GM12878 (cell line): Measurements from ENCODE around the gene HERC6. TPM values are rescaled to one million over a fixed set of nuclear protein-coding genes. Genes with fewer than 3 reads are reported as not detected.
A peak's percentile ranks its signal among the peaks of the same experiment; 100 is the strongest.

ENCODE experiments used
- ATAC-seq: fragments of 200-7000 bp; cut with Tn5 transposase; 3 replicates; pipeline ENCODE4 v1.9.1; 2020; ENCODE audit warnings: mild to moderate bottlenecking, moderate library complexity
- BruUV-seq: library from RNA; stranded (reverse); fragments of 400-500 nt; replicated peaks from 2 replicates; lab custom pipeline; 2021; lab: Mats Ljungman, UMichigan
- CTCF ChIA-PET: fragments of 300-600 bp; sonication (Branson Sonifier 250); formaldehyde crosslinking; extraction: SDS; loops from one replicate; lab custom pipeline; 2021; ENCODE audit warnings: inconsistent platforms; lab: Yijun Ruan, JAX
- POLR2A ChIA-PET: fragments of 350-600 bp; formaldehyde crosslinking; extraction: SDS; loops from one replicate; lab custom pipeline; 2021; ENCODE audit warnings: inconsistent platforms; lab: Charles Lee
- RAD21 ChIA-PET: fragments of 300-600 bp; sonication (Branson Sonifier 250); formaldehyde crosslinking; loops from one replicate; lab custom pipeline; 2023; ENCODE audit warnings: antibody characterized with exemption; ENCODE audit not compliant: unreplicated experiment; lab: Charles Lee
- SMC1A ChIA-PET: fragments of 300-600 bp; sonication (Branson Sonifier 250); formaldehyde crosslinking; loops from one replicate; lab custom pipeline; 2023; ENCODE audit not compliant: unreplicated experiment, uncharacterized antibody; lab: Charles Lee
- DNase-seq: peaks from one replicate; pipeline ENCODE4 v3.0.0-alpha.2; 2011; ENCODE audit warnings: low read depth, low spot score
- FAIRE-seq: peaks from 3 replicates; lab custom pipeline; 2011; peaks lifted over from hg19 to GRCh38; lab: Jason Lieb, UNC
- H2AFZ ChIP-seq: 2 replicates; pipeline ENCODE4 v1.6.0; 2011; ENCODE audit warnings: low read depth, low read length, control low read depth; ENCODE audit not compliant: control insufficient read depth
- H3K27ac ChIP-seq: 2 replicates; pipeline ENCODE4 v1.5.1; 2011; ENCODE audit warnings: control low read depth; ENCODE audit not compliant: control insufficient read depth, insufficient read depth
- H3K27me3 ChIP-seq, 2 experiments: replicated peaks in 1 of 2; 2 replicates each; pipeline versions ENCODE4 v1.6.0 to v1.6.1; 2011; ENCODE audit warnings: low read length in 1 of 2; ENCODE audit not compliant: control insufficient read depth in 2 of 2, insufficient read depth in 2 of 2
- H3K36me3 ChIP-seq, 2 experiments: 2 replicates each; pipeline ENCODE4 v1.5.1; 2011; ENCODE audit warnings: low read length in 1 of 2; ENCODE audit not compliant: control insufficient read depth in 2 of 2, insufficient read depth in 2 of 2
- H3K4me1 ChIP-seq: 2 replicates; pipeline ENCODE4 v1.6.1; 2011; ENCODE audit warnings: mild to moderate bottlenecking, low read length, moderate library complexity, mixed read lengths; ENCODE audit not compliant: control insufficient read depth, insufficient read depth
- H3K4me2 ChIP-seq: 2 replicates; pipeline ENCODE4 v1.6.0; 2011; ENCODE audit warnings: control low read depth; ENCODE audit not compliant: control insufficient read depth, insufficient read depth
- H3K4me3 ChIP-seq: fragments of 200-600 bp; sonication (generic); 2 replicates; pipeline ENCODE4 v1.5.1; 2016
- H3K79me2 ChIP-seq: 2 replicates; pipeline ENCODE4 v1.6.0; 2011; ENCODE audit warnings: low read length; ENCODE audit not compliant: control insufficient read depth, insufficient read depth
- H3K9ac ChIP-seq: 2 replicates; pipeline ENCODE4 v1.8.0; 2011; ENCODE audit warnings: low read length, control low read depth, mixed read lengths; ENCODE audit not compliant: control insufficient read depth, insufficient read depth
- H3K9me3 ChIP-seq: replicated peaks from 3 replicates; pipeline ENCODE4 v1.5.1; 2011; ENCODE audit warnings: mild to moderate bottlenecking, low read length; ENCODE audit not compliant: control insufficient read depth, insufficient read depth
- H4K20me1 ChIP-seq: 2 replicates; pipeline ENCODE4 v1.6.0; 2011; ENCODE audit not compliant: control insufficient read depth, insufficient read depth
- EED ChIP-seq: sonication (generic); IDR thresholded peaks from 2 replicates; pipeline ENCODE4 v1.6.1; 2016; ENCODE audit warnings: antibody characterized with exemption, low read depth
- FOS ChIP-seq: IDR thresholded peaks from 3 replicates; pipeline ENCODE4 v1.6.1; 2011; ENCODE audit warnings: borderline replicate concordance; ENCODE audit not compliant: insufficient read length; ENCODE audit errors: extremely low read depth
- FOXK2 ChIP-seq: fragments of 450-650 bp; IDR thresholded peaks from 2 replicates; pipeline ENCODE4 v1.6.1; 2017; ENCODE audit warnings: mild to moderate bottlenecking, moderate library complexity
- HDGF ChIP-seq: fragments of 450-650 bp; IDR thresholded peaks from 2 replicates; pipeline ENCODE4 v1.6.1; 2016; ENCODE audit warnings: antibody characterized with exemption
- IRF5 ChIP-seq: fragments of 450-650 bp; IDR thresholded peaks from 2 replicates; pipeline ENCODE4 v1.6.1; 2017; ENCODE audit warnings: borderline replicate concordance
- PAX8 ChIP-seq: fragments of 450-650 bp; IDR thresholded peaks from 2 replicates; pipeline ENCODE4 v1.6.1; 2017; ENCODE audit warnings: mild to moderate bottlenecking, moderate library complexity
- STAT3 ChIP-seq: IDR thresholded peaks from 2 replicates; pipeline ENCODE4 v1.6.1; 2011; ENCODE audit warnings: low read depth, low read length, improper control_type of control experiment
- TBL1XR1 ChIP-seq: IDR thresholded peaks from 2 replicates; pipeline ENCODE4 v1.6.1; 2012; ENCODE audit warnings: low read depth, low read length, improper control_type of control experiment
- USF1 ChIP-seq: IDR thresholded peaks from 2 replicates; pipeline ENCODE4 v1.6.1; 2011; ENCODE audit warnings: borderline replicate concordance, low read depth, mild to moderate bottlenecking, moderate library complexity, mixed read lengths, low read length; ENCODE audit not compliant: insufficient read depth; ENCODE audit errors: extremely low read length
- YY1 ChIP-seq: IDR thresholded peaks from 2 replicates; pipeline ENCODE4 v1.6.1; 2011; ENCODE audit warnings: low read depth, mild to moderate bottlenecking, low read length
- ZNF592 ChIP-seq: fragments of 450-650 bp; IDR thresholded peaks from 2 replicates; pipeline ENCODE4 v1.6.1; 2017; ENCODE audit warnings: mild to moderate bottlenecking, moderate library complexity
- WGBS: methylation state at CpG from one replicate; pipeline ENCODE4 v1.1.6; 2016; ENCODE audit warnings: low lambda C conversion rate; ENCODE audit not compliant: insufficient replicate concordance, insufficient coverage; ENCODE audit errors: missing lambda C conversion rate; 5-methylcytosine and 5-hydroxymethylcytosine counted together
- in situ Hi-C: fragments of 300-500 bp; cut with MboI; formaldehyde crosslinking; loops from 9 replicates; pipeline ENCODE4 v1.14.3; 2018; ENCODE audit warnings: mixed read lengths
- intact Hi-C: fragments of 100-400 bp; cut with micrococcal nuclease; formaldehyde crosslinking; loops from one replicate; pipeline ENCODE4 v1.14.2; 2022; ENCODE audit not compliant: unreplicated experiment
- polyA plus RNA-seq, 11 experiments: library from polyadenylated mRNA; depleted of rRNA in 4 of 11; unstranded in 6 of 11; stranded (reverse) in 5 of 11; fragments of >200 nt; fragmentation: Nextera tagmentation in 4 of 11; fragmentation: Illumina TruSeq in 1 of 11; extraction: Ambion mirVana in 4 of 11; extraction: Trizol in 1 of 11; gene quantifications; 1 replicate in 1 of 11; 2 replicates in 10 of 11; pipeline versions ENCODE4 v1.2.1 to v1.2.3, GENCODE V29; 2011 to 2016; ENCODE audit warnings: inconsistent platforms in 2 of 11, missing spikeins in 2 of 11, low read depth in 1 of 11
- total RNA-seq, 4 experiments: library from RNA; depleted of rRNA in 3 of 4; stranded (reverse); fragments of >200 nt in 3 of 4; fragmentation: Illumina TruSeq in 1 of 4; extraction: Trizol in 1 of 4; gene quantifications; 2 replicates each; pipeline versions ENCODE4 v1.2.1 to v1.2.3, GENCODE V29; 2013 to 2021
- TF ChIP-seq, protein P1 (sequence below): IDR thresholded peaks from 2 replicates; pipeline ENCODE4 v1.6.1; 2012; ENCODE audit warnings: improper control_type of control experiment, low read depth, low read length; ENCODE audit not compliant: insufficient replicate concordance

The HERC6 gene
- total and polyA plus RNA-seq, 10 of the 15 experiments (the other 5 are each of a cell fraction or from before 2014, with no cell fraction given): 1.7 to 26.4 (median 5.9) TPM

GRCh38 chr4:88435987-88436693, 57.5 kb downstream of the HERC6 start:
- Histone ChIP-seq H3K9me3 (no peaks in the 10 kb centered on the region; the same call in 2 of the 3 replicates), H3K4me2 (no peak overlapping the region), H2AFZ (no peak overlapping the region), H3K9ac (no peak overlapping the region), H4K20me1 (no peaks in the 10 kb centered on the region), H3K4me3 (no peak overlapping the region), H3K79me2 (no peaks in the 10 kb centered on the region), H3K36me3 (peaks cover 0 to 8% of the 10 kb centered on the region in 2 experiments; a peak in 2 of 4 replicates), H3K27ac (no peak overlapping the region), H3K4me1 (no peaks in the 10 kb centered on the region), H3K27me3 (no peaks in the 10 kb centered on the region)
- SMC1A ChIA-PET: no interaction called here
- POLR2A ChIA-PET: interaction anchor here (1.1 kb wide), 2 partner anchors 8 to 19 kb away, joined by 3 read pairs; no protein-coding TSS in a partner anchor
- RAD21 ChIA-PET: no interaction called here
- BruUV-seq: no TSS peak
- ATAC-seq: no peak
- in situ Hi-C loops: no loop called here
- intact Hi-C loops: no loop called here
- CTCF ChIA-PET: interaction anchor here (1.2 kb wide), 1 partner anchor 8 kb away, joined by 3 read pairs; no protein-coding TSS in a partner anchor
- 93% methylated on average over 1 of the region's 1 CpG for WGBS
- no peak for DNase-seq
- FAIRE-seq: peak; percentile 57
- TF ChIP-seq TBL1XR1: no peak
- TF ChIP-seq STAT3: no peak
- no peak for TF ChIP-seq HDGF
- TF ChIP-seq, protein P1, sequence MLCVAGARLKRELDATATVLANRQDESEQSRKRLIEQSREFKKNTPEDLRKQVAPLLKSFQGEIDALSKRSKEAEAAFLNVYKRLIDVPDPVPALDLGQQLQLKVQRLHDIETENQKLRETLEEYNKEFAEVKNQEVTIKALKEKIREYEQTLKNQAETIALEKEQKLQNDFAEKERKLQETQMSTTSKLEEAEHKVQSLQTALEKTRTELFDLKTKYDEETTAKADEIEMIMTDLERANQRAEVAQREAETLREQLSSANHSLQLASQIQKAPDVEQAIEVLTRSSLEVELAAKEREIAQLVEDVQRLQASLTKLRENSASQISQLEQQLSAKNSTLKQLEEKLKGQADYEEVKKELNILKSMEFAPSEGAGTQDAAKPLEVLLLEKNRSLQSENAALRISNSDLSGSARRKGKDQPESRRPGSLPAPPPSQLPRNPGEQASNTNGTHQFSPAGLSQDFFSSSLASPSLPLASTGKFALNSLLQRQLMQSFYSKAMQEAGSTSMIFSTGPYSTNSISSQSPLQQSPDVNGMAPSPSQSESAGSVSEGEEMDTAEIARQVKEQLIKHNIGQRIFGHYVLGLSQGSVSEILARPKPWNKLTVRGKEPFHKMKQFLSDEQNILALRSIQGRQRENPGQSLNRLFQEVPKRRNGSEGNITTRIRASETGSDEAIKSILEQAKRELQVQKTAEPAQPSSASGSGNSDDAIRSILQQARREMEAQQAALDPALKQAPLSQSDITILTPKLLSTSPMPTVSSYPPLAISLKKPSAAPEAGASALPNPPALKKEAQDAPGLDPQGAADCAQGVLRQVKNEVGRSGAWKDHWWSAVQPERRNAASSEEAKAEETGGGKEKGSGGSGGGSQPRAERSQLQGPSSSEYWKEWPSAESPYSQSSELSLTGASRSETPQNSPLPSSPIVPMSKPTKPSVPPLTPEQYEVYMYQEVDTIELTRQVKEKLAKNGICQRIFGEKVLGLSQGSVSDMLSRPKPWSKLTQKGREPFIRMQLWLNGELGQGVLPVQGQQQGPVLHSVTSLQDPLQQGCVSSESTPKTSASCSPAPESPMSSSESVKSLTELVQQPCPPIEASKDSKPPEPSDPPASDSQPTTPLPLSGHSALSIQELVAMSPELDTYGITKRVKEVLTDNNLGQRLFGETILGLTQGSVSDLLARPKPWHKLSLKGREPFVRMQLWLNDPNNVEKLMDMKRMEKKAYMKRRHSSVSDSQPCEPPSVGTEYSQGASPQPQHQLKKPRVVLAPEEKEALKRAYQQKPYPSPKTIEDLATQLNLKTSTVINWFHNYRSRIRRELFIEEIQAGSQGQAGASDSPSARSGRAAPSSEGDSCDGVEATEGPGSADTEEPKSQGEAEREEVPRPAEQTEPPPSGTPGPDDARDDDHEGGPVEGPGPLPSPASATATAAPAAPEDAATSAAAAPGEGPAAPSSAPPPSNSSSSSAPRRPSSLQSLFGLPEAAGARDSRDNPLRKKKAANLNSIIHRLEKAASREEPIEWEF: no peak
- no peak for TF ChIP-seq IRF5
- TF ChIP-seq USF1: no peak
- TF ChIP-seq YY1: no peak
- no peak for TF ChIP-seq PAX8
- TF ChIP-seq ZNF592: no peak
- no peak for TF ChIP-seq EED
- no peak for TF ChIP-seq FOXK2
- no peak for TF ChIP-seq FOS
